Esophagus muscularis mucosa (tissue), 4 donors: Measurements from ENCODE around the gene LSM2. TPM values are rescaled to one million over a fixed set of nuclear protein-coding genes. Genes with fewer than 3 reads are reported as not detected.

ENCODE experiments used
- DNase-seq: peaks from one replicate; pipeline ENCODE4 v3.0.0-alpha.2; 2017; ENCODE audit errors: extremely low spot score
- H3K27ac ChIP-seq, 4 donors: fragments of 200-600 bp; sonication (generic); replicated peaks in 1 of 4; 1 replicate in 3 of 4; 2 replicates in 1 of 4; pipeline ENCODE4 v1.5.1; 2016 to 2019; ENCODE audit warnings: mild to moderate bottlenecking in 1 of 4
- H3K27me3 ChIP-seq, 4 donors: fragments of 200-600 bp; sonication (generic); one replicate each; pipeline versions ENCODE4 v1.5.1 to v1.6.0; 2016 to 2019
- H3K36me3 ChIP-seq, 4 donors: fragments of 200-600 bp; sonication (generic); one replicate each; pipeline ENCODE4 v1.5.1; 2016 to 2019
- H3K4me1 ChIP-seq, 4 donors: fragments of 200-600 bp; sonication (generic); one replicate each; pipeline ENCODE4 v1.5.1; 2016 to 2019
- H3K4me3 ChIP-seq, 4 donors: fragments of 200-600 bp; sonication (generic); 1 replicate in 2 of 4; 2 replicates in 2 of 4; pipeline ENCODE4 v1.5.1; 2016 to 2019; ENCODE audit warnings: mild to moderate bottlenecking in 4 of 4, moderate library complexity in 1 of 4
- H3K9me3 ChIP-seq, 4 donors: fragments of 200-600 bp; sonication (generic); 1 replicate in 3 of 4; 2 replicates in 1 of 4; pipeline ENCODE4 v1.5.1; 2016 to 2019
- EP300 ChIP-seq: sonication (generic); formaldehyde crosslinking; IDR thresholded peaks from one replicate; pipeline ENCODE4 v1.6.1; 2017; ENCODE audit warnings: antibody characterized with exemption
- POLR2A ChIP-seq: fragments of 450-650 bp; IDR thresholded peaks from one replicate; pipeline ENCODE4 v1.6.1; 2017; ENCODE audit warnings: antibody characterized with exemption, moderate library complexity, mild to moderate bottlenecking, low read depth
- POLR2AphosphoS5 ChIP-seq, 2 donors: sonication (generic); formaldehyde crosslinking; IDR thresholded peaks; one replicate each; pipeline ENCODE4 v1.6.1; 2017; ENCODE audit warnings: antibody characterized with exemption in 2 of 2
- WGBS: methylation state at CpG from one replicate; pipeline ENCODE4 v1.1.5; 2018; 5-methylcytosine and 5-hydroxymethylcytosine counted together
- intact Hi-C: fragments of 100-400 bp; cut with DNase I; formaldehyde crosslinking; loops from one replicate; pipeline ENCODE4 v1.15.1; 2023
- total RNA-seq, 4 donors: library from RNA; depleted of rRNA; stranded (reverse); fragments of >200 nt; gene quantifications; one replicate each; pipeline versions ENCODE4 v1.1.0 to v1.2.1, GENCODE V29; 2016
- TF ChIP-seq, protein P1 (sequence below), 3 experiments: fragments of 200-600 bp in 2 of 3; fragments of 450-650 bp in 1 of 3; sonication (generic) in 2 of 3; IDR thresholded peaks; one replicate each; pipeline ENCODE4 v1.5.1; 2017 to 2019; ENCODE audit warnings: antibody characterized with exemption in 3 of 3, mild to moderate bottlenecking in 2 of 3, moderate library complexity in 1 of 3

The LSM2 gene
- total RNA-seq, 4 donors from 2014 or later, result 24.2 to 41.5 (median 32.9) TPM

DNA sequence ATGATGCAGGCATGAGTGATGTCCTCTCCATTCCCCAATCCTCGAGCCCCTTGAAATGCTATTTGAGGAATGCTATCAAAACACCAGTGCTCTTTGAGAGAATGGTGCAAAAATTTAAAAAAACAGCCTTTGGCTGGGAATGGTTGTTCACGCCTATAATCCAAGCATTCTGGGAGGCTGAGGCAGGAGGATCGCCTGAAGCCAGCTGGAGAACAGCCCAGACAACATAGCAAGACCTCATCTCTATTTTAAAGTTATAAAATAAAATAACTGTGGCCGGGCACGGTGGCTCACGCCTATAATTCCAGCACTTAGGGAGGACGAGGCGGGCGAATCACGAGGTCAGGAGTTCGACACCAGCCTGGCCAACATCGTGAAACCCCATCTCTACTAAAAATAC lies 7.0 kb downstream of the LSM2 start:
- Histone ChIP-seq H3K4me3 (no peak overlapping the region), H3K36me3 (peaks cover 4 to 40% (median 21%) of the 10 kb centered on the region in 4 donors), H3K27ac (no peak overlapping the region), H3K9me3 (no peaks in the 10 kb centered on the region), H3K4me1 (peaks cover 6 to 16% (median 12%) of the 10 kb centered on the region in 4 donors), H3K27me3 (no peaks in the 10 kb centered on the region)
- no peak for TF ChIP-seq POLR2AphosphoS5 (IDR thresholded peaks at IDR 0.05)
- TF ChIP-seq, protein P1, sequence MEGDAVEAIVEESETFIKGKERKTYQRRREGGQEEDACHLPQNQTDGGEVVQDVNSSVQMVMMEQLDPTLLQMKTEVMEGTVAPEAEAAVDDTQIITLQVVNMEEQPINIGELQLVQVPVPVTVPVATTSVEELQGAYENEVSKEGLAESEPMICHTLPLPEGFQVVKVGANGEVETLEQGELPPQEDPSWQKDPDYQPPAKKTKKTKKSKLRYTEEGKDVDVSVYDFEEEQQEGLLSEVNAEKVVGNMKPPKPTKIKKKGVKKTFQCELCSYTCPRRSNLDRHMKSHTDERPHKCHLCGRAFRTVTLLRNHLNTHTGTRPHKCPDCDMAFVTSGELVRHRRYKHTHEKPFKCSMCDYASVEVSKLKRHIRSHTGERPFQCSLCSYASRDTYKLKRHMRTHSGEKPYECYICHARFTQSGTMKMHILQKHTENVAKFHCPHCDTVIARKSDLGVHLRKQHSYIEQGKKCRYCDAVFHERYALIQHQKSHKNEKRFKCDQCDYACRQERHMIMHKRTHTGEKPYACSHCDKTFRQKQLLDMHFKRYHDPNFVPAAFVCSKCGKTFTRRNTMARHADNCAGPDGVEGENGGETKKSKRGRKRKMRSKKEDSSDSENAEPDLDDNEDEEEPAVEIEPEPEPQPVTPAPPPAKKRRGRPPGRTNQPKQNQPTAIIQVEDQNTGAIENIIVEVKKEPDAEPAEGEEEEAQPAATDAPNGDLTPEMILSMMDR (IDR thresholded peaks at IDR 0.05), result no peak
- TF ChIP-seq POLR2A, result no peak
- TF ChIP-seq EP300, result no peak
- DNase-seq, result no peak
- intact Hi-C loops, result loop anchor here (5.0 kb wide), 1 partner anchor 62 kb away; the partner anchor contains the start of gene CLIC1
- WGBS, result 72% methylated on average over 12 of the region's 12 CpGs

DNA sequence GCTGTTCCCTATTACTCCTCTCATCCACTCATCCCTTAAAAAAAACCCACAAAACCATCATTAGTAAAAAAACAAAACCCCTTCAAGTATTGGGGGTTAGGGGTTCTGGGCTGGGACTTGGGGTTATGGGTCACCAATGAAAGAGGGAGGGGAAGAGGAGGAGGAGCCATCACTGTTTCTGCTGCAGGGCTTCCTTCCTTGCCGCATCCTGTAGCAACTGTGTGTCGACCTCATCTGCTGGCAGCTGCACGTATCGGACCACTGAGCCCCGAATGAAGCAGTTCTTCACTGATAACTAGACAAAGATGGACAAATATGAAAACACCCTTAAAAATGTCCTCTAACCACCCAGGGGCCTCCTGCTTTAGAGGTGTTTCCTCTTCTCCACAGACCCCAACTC lies 9.2 kb downstream of the LSM2 start:
- Histone ChIP-seq H3K9me3 (no peaks in the 10 kb centered on the region), H3K36me3 (peaks cover 4 to 30% (median 22%) of the 10 kb centered on the region in 4 donors), H3K27ac (peak overlapping the region in 2 of 4 donors; percentile 92 to 99), H3K4me3 (no peak overlapping the region), H3K27me3 (no peaks in the 10 kb centered on the region), H3K4me1 (peaks cover 13 to 31% (median 22%) of the 10 kb centered on the region in 4 donors)
- TF ChIP-seq, protein P1 (IDR thresholded peaks at IDR 0.05), result no peak
- TF ChIP-seq EP300 (no peak), POLR2AphosphoS5 (IDR thresholded peaks at IDR 0.05) (no peak), POLR2A (no peak)
- intact Hi-C loops, result loop anchor here (5.0 kb wide), 1 partner anchor 60 kb away; the partner anchor contains the start of gene CLIC1
- WGBS, result 73% methylated on average over 5 of the region's 5 CpGs
- DNase-seq, result no peak

DNA sequence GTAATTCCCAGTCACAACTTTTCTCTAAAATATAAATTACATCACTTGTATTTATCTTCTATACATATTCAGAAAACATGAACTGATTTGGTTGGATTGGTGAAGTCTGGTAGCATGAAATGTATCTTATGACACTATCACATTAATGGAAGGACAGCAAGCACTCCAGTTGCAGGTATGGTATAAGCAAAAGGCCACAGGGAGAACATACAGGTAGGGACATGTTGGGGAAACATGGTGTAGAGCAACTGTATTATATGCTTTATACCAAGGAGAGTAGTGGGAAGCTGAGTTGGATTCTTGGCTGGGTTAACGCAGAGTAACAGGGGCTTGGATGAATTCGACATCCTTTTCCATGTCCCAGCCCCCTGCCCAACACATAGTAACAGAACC lies 9.8 kb downstream of the LSM2 start:
- intact Hi-C loops, result loop anchor here (5.0 kb wide), 1 partner anchor 60 kb away; the partner anchor contains the start of gene CLIC1
- 72% methylated on average over 2 of the region's 2 CpGs for WGBS
- TF ChIP-seq POLR2AphosphoS5 (IDR thresholded peaks at IDR 0.05), result no peak
- no peak for TF ChIP-seq EP300
- no peak for TF ChIP-seq POLR2A

DNA sequence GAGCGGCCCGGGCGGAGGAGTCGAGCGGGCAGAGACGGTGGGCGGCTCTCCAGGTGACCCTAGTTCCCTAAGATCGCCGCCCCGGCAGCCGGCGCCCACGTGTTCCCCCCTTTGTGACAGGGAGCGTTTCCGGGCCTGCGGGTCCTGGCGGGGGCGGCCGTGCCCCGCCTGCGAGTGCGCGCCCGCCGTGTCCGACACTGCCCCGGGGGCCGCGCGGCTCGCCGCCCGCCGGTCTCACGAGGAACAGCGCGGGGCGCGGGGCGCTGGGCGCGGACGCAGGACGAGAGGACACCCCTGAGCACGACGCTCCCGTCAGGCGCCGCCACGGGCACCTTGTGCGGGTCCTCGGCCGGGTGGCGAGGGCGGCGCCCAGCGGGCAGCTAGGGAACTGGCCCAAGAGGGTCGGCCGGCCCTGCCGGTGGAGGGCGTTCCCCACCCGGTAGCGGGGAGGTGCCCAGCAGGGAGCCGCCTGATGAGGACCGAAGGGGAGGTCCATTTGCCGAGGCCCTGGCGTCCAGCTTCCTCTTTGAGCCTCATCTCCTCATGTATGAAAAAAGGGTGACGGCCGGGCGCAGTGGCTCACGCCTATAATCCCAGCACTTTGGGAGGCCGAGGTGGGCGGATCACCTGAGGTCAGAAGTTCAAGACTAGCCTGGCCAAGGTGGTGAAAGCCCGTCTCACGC lies 11.0 kb downstream of the LSM2 start, which contains the start of gene VARS1:
TSS of gene VARS1 (minus strand) at position 137 of the 683 bp plus-strand sequence. CDS start 535 bp downstream, outside the sequence.
- intact Hi-C loops, result loop anchor here (5.0 kb wide), 1 partner anchor 58 kb away; the partner anchor contains the start of gene CLIC1
- H3K4me3 ChIP-seq, result peak within 1 kb of the TSS; percentile 92 to 93 (median 93)
- DNase-seq, result peak; percentile 95
- H3K27ac ChIP-seq, result peak within 1 kb of the TSS; percentile 92 to 99 (median 95)
- 0% methylated on average over 4 of the region's 75 CpGs for WGBS
- H3K4me1 ChIP-seq, result peaks cover 13 to 34% (median 29%) of the 10 kb centered on the region in 4 donors
- H3K9me3 ChIP-seq, result no peaks in the 10 kb centered on the region
- TF ChIP-seq EP300 (no peak), POLR2A (no peak), POLR2AphosphoS5 (IDR thresholded peaks at IDR 0.05) (peak; percentile 72 to 84)
- TF ChIP-seq, protein P1 (IDR thresholded peaks at IDR 0.05), result peak; percentile 81 to 93 (median 87)
- no peaks in the 10 kb centered on the region for H3K27me3 ChIP-seq
- peaks cover 5 to 34% (median 22%) of the 10 kb centered on the region in 4 donors for H3K36me3 ChIP-seq

More for the DNA sequence above, 9.8 kb downstream of the LSM2 start:
- Histone ChIP-seq H3K36me3 (peaks cover 1 to 30% (median 22%) of the 10 kb centered on the region in 4 donors), H3K4me1 (peaks cover 13 to 31% (median 22%) of the 10 kb centered on the region in 4 donors), H3K27ac (peak overlapping the region; percentile 92 to 99 (median 95)), H3K4me3 (no peak overlapping the region), H3K9me3 (no peaks in the 10 kb centered on the region), H3K27me3 (no peaks in the 10 kb centered on the region)
- DNase-seq, result no peak
